H1 (cell line): ENCODE results near the gene TCEA2. TPM values are rescaled to one million over a fixed set of nuclear protein-coding genes. Genes with fewer than 3 reads are reported as not detected.
A peak's percentile ranks its signal among the peaks of the same experiment; 100 is the strongest.

Source experiments
- CTCF ChIA-PET: fragments of 300-600 bp; sonication (Branson Sonifier 250); formaldehyde crosslinking; loops from one replicate; lab custom pipeline; 2021; ENCODE audit not compliant: partially characterized antibody; lab: Charles Lee
- POLR2A ChIA-PET: fragments of 300-600 bp; sonication (Branson Sonifier 250); formaldehyde crosslinking; loops from one replicate; lab custom pipeline; 2021; ENCODE audit warnings: inconsistent platforms; ENCODE audit not compliant: partially characterized antibody; lab: Charles Lee
- DNase-seq, 2 experiments: peaks; one replicate each; pipeline versions ENCODE4 v3.0.0 to v3.0.0-alpha.2; 2010 to 2022; ENCODE audit warnings: low spot score in 2 of 2, low read depth in 1 of 2, mixed read lengths in 1 of 2
- FAIRE-seq: peaks from 2 replicates; lab custom pipeline; 2011; peaks lifted over from hg19 to GRCh38; lab: Jason Lieb, UNC
- H2AFZ ChIP-seq: 2 replicates; pipeline ENCODE4 v1.8.1; 2012; ENCODE audit warnings: low read length, inconsistent platforms
- H2AK5ac ChIP-seq: 2 replicates; pipeline ENCODE4 v1.6.1; 2013; ENCODE audit warnings: low read depth, low read length
- H2BK120ac ChIP-seq: replicated peaks from 2 replicates; pipeline ENCODE3; 2013; ENCODE audit warnings: low read depth, low read length, inconsistent platforms
- H2BK12ac ChIP-seq: 2 replicates; pipeline ENCODE4 v1.6.1; 2013; ENCODE audit warnings: low read depth, low read length
- H2BK15ac ChIP-seq: 2 replicates; pipeline ENCODE4 v1.6.1; 2013; ENCODE audit warnings: low read length
- H2BK20ac ChIP-seq: 2 replicates; pipeline ENCODE4 v1.6.1; 2013; ENCODE audit warnings: low read length
- H2BK5ac ChIP-seq: 2 replicates; pipeline ENCODE4 v1.6.1; 2013; ENCODE audit warnings: low read depth, low read length
- H3K14ac ChIP-seq: 2 replicates; pipeline ENCODE4 v1.6.1; 2013; ENCODE audit warnings: inconsistent platforms; ENCODE audit not compliant: insufficient read length
- H3K18ac ChIP-seq: 2 replicates; pipeline ENCODE4 v1.6.1; 2013; ENCODE audit warnings: low read length; ENCODE audit errors: extremely low read depth
- H3K23ac ChIP-seq: 2 replicates; pipeline ENCODE4 v1.6.1; 2013; ENCODE audit warnings: inconsistent platforms; ENCODE audit not compliant: insufficient read length
- H3K23me2 ChIP-seq: 2 replicates; pipeline ENCODE4 v1.6.1; 2013; ENCODE audit warnings: low read depth, low read length
- H3K27ac ChIP-seq: 2 replicates; pipeline ENCODE4 v1.6.1; 2011; ENCODE audit warnings: low read depth, low read length, inconsistent platforms
- H3K27me3 ChIP-seq, 4 experiments: replicated peaks in 1 of 4; 1 replicate in 1 of 4; 2 replicates in 3 of 4; pipeline versions ENCODE4 v1.6.1 to v1.8.1; 2011 to 2013; ENCODE audit warnings: low read length in 3 of 4, mild to moderate bottlenecking in 3 of 4, inconsistent platforms in 2 of 4, mixed read lengths in 2 of 4, moderate library complexity in 1 of 4; ENCODE audit not compliant: control insufficient read depth in 3 of 4, insufficient read depth in 3 of 4; ENCODE audit errors: extremely low read depth in 1 of 4
- H3K36me3 ChIP-seq, 4 experiments: 2 replicates each; pipeline versions ENCODE4 v1.6.1 to v1.8.1; 2011 to 2013; ENCODE audit warnings: mild to moderate bottlenecking in 4 of 4, low read length in 3 of 4, moderate library complexity in 2 of 4, control low read depth in 1 of 4, inconsistent platforms in 1 of 4; ENCODE audit not compliant: insufficient read depth in 4 of 4, control insufficient read depth in 2 of 4
- H3K4ac ChIP-seq: replicated peaks from 2 replicates; pipeline ENCODE3; 2013; ENCODE audit warnings: low read length, low read depth, mixed read lengths, inconsistent platforms; ENCODE audit not compliant: insufficient read length
- H3K4me1 ChIP-seq, 4 experiments: replicated peaks in 1 of 4; 1 replicate in 1 of 4; 2 replicates in 3 of 4; pipeline versions ENCODE4 v1.6.1 to v1.8.1; 2011 to 2013; ENCODE audit warnings: low read length in 3 of 4, inconsistent platforms in 2 of 4, mixed read lengths in 1 of 4; ENCODE audit not compliant: insufficient read depth in 4 of 4, control insufficient read depth in 3 of 4
- H3K4me2 ChIP-seq, 2 experiments: 2 replicates each; pipeline versions ENCODE4 v1.6.1 to v1.8.1; 2011 to 2013; ENCODE audit warnings: low read depth in 2 of 2, low read length in 2 of 2, control low read depth in 1 of 2, inconsistent platforms in 1 of 2, mild to moderate bottlenecking in 1 of 2; ENCODE audit not compliant: insufficient read depth in 1 of 2
- H3K4me3 ChIP-seq, 4 experiments: fragments of 200-600, 300-600 bp in 1 of 4; sonication (generic), shearing (Covaris generic), sonication (Bioruptor Twin) in 1 of 4; 2 replicates each; pipeline versions ENCODE4 v1.5.1 to v1.8.1; 2011 to 2016; ENCODE audit warnings: low read length in 4 of 4, low read depth in 3 of 4, control low read depth in 2 of 4, inconsistent platforms in 2 of 4, mild to moderate bottlenecking in 2 of 4, mixed read lengths in 1 of 4, moderate library complexity in 1 of 4; ENCODE audit not compliant: insufficient read depth in 2 of 4; ENCODE audit errors: extremely low read depth in 1 of 4
- H3K56ac ChIP-seq: replicated peaks from 2 replicates; pipeline ENCODE3; 2013; ENCODE audit warnings: low read depth, mild to moderate bottlenecking, mixed read lengths, low read length, inconsistent platforms; ENCODE audit not compliant: insufficient read length
- H3K79me1 ChIP-seq: 2 replicates; pipeline ENCODE4 v1.6.1; 2013; ENCODE audit warnings: low read depth, low read length, control low read depth
- H3K79me2 ChIP-seq, 2 experiments: 2 replicates each; pipeline versions ENCODE4 v1.6.1 to v1.8.1; 2012 to 2013; ENCODE audit warnings: low read length in 2 of 2, mild to moderate bottlenecking in 2 of 2, inconsistent platforms in 1 of 2; ENCODE audit not compliant: insufficient read depth in 2 of 2, control insufficient read depth in 1 of 2
- H3K9ac ChIP-seq, 4 experiments: replicated peaks in 1 of 4; 1 replicate in 1 of 4; 2 replicates in 3 of 4; pipeline versions ENCODE4 v1.6.1 to v1.8.1; 2011 to 2013; ENCODE audit warnings: low read depth in 3 of 4, low read length in 3 of 4, control low read depth in 2 of 4, mild to moderate bottlenecking in 2 of 4, moderate library complexity in 2 of 4, inconsistent platforms in 1 of 4; ENCODE audit errors: extremely low read depth in 1 of 4
- H3K9me3 ChIP-seq, 2 experiments: 2 replicates each; pipeline versions ENCODE4 v1.6.1 to v1.8.1; 2012 to 2013; ENCODE audit warnings: mild to moderate bottlenecking in 2 of 2, moderate library complexity in 2 of 2, control low read depth in 1 of 2, inconsistent platforms in 1 of 2, low read depth in 1 of 2, low read length in 1 of 2, mixed read lengths in 1 of 2; ENCODE audit not compliant: insufficient read depth in 2 of 2
- H4K20me1 ChIP-seq, 2 experiments: replicated peaks in 1 of 2; 2 replicates each; pipeline versions ENCODE3 to v1.8.1; 2011 to 2013; ENCODE audit warnings: inconsistent platforms in 2 of 2, low read length in 2 of 2, mild to moderate bottlenecking in 1 of 2; ENCODE audit not compliant: insufficient read depth in 2 of 2, control insufficient read depth in 1 of 2
- H4K5ac ChIP-seq: 2 replicates; pipeline ENCODE4 v1.6.1; 2013; ENCODE audit warnings: low read length, low read depth, mixed read lengths, inconsistent platforms; ENCODE audit not compliant: insufficient read length
- H4K8ac ChIP-seq: 2 replicates; pipeline ENCODE4 v1.8.0; 2013; ENCODE audit warnings: mild to moderate bottlenecking, moderate library complexity, low read length, inconsistent platforms; ENCODE audit not compliant: insufficient read depth; ENCODE audit errors: extremely low read depth
- H4K91ac ChIP-seq: replicated peaks from 2 replicates; pipeline ENCODE3; 2013; ENCODE audit warnings: low read length, mixed read lengths, inconsistent platforms; ENCODE audit not compliant: insufficient read length
- BACH1 ChIP-seq: IDR thresholded peaks from 2 replicates; pipeline ENCODE4 v1.6.1; 2012; ENCODE audit warnings: low read length, improper control_type of control experiment
- JUN ChIP-seq: IDR thresholded peaks from 2 replicates; pipeline ENCODE4 v1.6.1; 2011; ENCODE audit warnings: low read depth, mild to moderate bottlenecking, improper control_type of control experiment, low read length
- KDM1A ChIP-seq: fragments of 200-600, 300-600 bp; sonication (generic); IDR thresholded peaks from 2 replicates; pipeline ENCODE4 v1.7.1; 2016; ENCODE audit warnings: mild to moderate bottlenecking, low read length, borderline replicate concordance
- RNF2 ChIP-seq: fragments of 200-900, 300-1000 bp; sonication (generic); IDR thresholded peaks from 2 replicates; pipeline ENCODE4 v1.7.1; 2016; ENCODE audit warnings: borderline replicate concordance, low read depth, mild to moderate bottlenecking, antibody characterized with exemption, low read length; ENCODE audit not compliant: poor library complexity, severe bottlenecking; ENCODE audit errors: missing control alignments
- SIX5 ChIP-seq: IDR thresholded peaks from 2 replicates; pipeline ENCODE4 v1.6.1; 2011; ENCODE audit warnings: mild to moderate bottlenecking, low read depth, low read length
- SP2 ChIP-seq: IDR thresholded peaks from 2 replicates; pipeline ENCODE4 v1.6.1; 2012; ENCODE audit warnings: mild to moderate bottlenecking, low read length, inconsistent platforms
- TAF1 ChIP-seq: IDR thresholded peaks from 2 replicates; pipeline ENCODE4 v1.6.1; 2011; ENCODE audit warnings: mild to moderate bottlenecking, low read depth, low read length
- TEAD4 ChIP-seq: IDR thresholded peaks from 2 replicates; pipeline ENCODE4 v1.6.1; 2012; ENCODE audit warnings: low read depth, low read length, inconsistent platforms, mixed read lengths
- WGBS, 2 experiments: shearing (Covaris generic) in 1 of 2; methylation state at CpG; one replicate each; pipeline versions ENCODE4 v1.1.6 to v1.1.7; 2013 to 2015; ENCODE audit warnings: low lambda C conversion rate in 2 of 2, mixed read lengths in 2 of 2, inconsistent platforms in 1 of 2, low coverage in 1 of 2, missing lambda C conversion rate in 1 of 2; ENCODE audit not compliant: insufficient replicate concordance in 2 of 2, insufficient coverage in 1 of 2, insufficient read length in 1 of 2; ENCODE audit errors: extremely low coverage in 1 of 2, missing lambda C conversion rate in 1 of 2; 5-methylcytosine and 5-hydroxymethylcytosine counted together
- polyA plus RNA-seq, 7 experiments: library from polyadenylated mRNA; depleted of rRNA in 3 of 7; stranded (reverse) in 5 of 7; unstranded in 2 of 7; fragments of >200 nt in 5 of 7; fragments of 200-250 nt in 2 of 7; gene quantifications; 1 replicate in 5 of 7; 2 replicates in 1 of 7; 4 replicates in 1 of 7; pipeline versions ENCODE4 v1.2.1 to v1.2.3, GENCODE V29; 2011 to 2013; ENCODE audit warnings: missing spikeins in 2 of 7, mixed read lengths in 2 of 7
- total RNA-seq: library from RNA; stranded (reverse); fragmentation: NEBNext Ultra II Directional; extraction: Animal tissue kit (Norgen Biotek cat#: 25700); gene quantifications from 2 replicates; pipeline ENCODE4 v1.2.1, GENCODE V29; 2021

The TCEA2 gene
- total and polyA plus RNA-seq, 2 of the 8 experiments (the other 6 are each of a cell fraction or from before 2014, with no cell fraction given), result 41.4 to 42.3 TPM

DNA sequence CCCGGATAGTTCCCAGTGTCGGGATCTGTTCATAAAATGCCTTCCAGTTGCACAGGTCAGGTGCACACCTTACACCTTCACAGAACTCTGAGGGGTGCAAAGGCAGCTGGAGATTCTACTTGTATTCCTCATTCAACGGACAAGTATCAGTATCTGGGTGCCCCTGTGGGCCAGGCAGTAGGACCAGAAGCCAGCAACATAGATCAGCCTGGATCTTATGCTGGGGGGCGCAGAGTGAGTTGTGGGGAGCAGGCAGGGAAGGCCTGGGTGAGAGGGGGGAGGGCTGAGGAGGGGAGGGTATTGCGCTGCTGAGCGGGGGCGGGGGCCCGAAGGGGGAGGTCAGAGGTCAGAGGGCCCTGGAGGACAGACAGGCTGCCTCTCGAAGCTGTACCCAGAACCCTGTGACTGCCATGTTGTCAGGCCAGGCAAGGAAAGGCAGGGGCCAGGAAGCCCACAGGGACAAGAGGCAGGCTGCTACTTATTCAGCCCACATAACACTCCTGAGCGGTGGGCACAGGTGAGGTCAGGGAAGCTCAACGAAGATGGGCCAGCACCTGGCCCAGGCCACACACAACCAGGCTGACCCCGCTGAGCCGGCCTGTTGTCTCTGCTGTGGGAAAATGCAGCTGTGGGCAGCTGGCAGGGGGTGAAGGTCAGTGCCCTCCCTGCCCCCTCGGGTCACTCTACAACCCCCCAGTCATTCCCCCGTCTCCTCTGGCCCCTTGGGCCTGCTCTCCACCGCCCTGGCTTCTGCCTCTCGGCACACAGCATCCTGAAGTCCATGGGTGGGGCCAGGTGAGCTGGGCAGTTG lies 18.0 kb downstream of the TCEA2 start:
- H3K27ac ChIP-seq, result no peak overlapping the region
- TF ChIP-seq TAF1 (no peak), SP2 (no peak), SIX5 (no peak), JUN (no peak), KDM1A (no peak), TEAD4 (no peak), RNF2 (no peak), BACH1 (no peak)
- no peaks in the 10 kb centered on the region for H3K79me2 ChIP-seq
- H4K20me1 ChIP-seq, result no peaks in the 10 kb centered on the region
- no peak overlapping the region for H4K91ac ChIP-seq
- no peak overlapping the region; the same call in 1 of the 2 replicates for H4K8ac ChIP-seq
- H3K36me3 ChIP-seq, result no peaks in the 10 kb centered on the region
- H3K23me2 ChIP-seq, result peaks cover 22% of the 10 kb centered on the region; the same call in 1 of the 2 replicates
- POLR2A ChIA-PET, result interaction anchor here (0.7 to 4.6 kb wide), 6 partner anchors 11 to 141 kb away, joined by 3 to 27 read pairs (median 4); partner anchors contain the start of gene TCEA2
- H3K4me3 ChIP-seq, result 0 out of 8 replicates have a peak overlapping the region, but pooled peaks of 2 of the 4 experiments have one; percentile 75 to 79
- no peak overlapping the region for H3K14ac ChIP-seq
- peak overlapping the region in 1 of 2 experiments; percentile 78; a peak in 1 of 4 replicates for H3K4me2 ChIP-seq
- no peak overlapping the region for H2AFZ ChIP-seq
- no peaks in the 10 kb centered on the region for H3K79me1 ChIP-seq
- H3K9ac ChIP-seq, result no peak overlapping the region
- H2AK5ac ChIP-seq, result no peak overlapping the region
- no peaks in the 10 kb centered on the region for H3K9me3 ChIP-seq
- no peak for FAIRE-seq
- no peak overlapping the region for H2BK5ac ChIP-seq
- H3K18ac ChIP-seq, result no peak overlapping the region
- 95% methylated on average over 9 of the region's 17 CpGs; no CpG with 5 or more reads in 1 of the 2 experiments for WGBS, 2 experiments
- H2BK20ac ChIP-seq, result no peak overlapping the region
- DNase-seq, result no peak
- no peak overlapping the region for H3K23ac ChIP-seq
- H2BK120ac ChIP-seq, result no peak overlapping the region
- H3K4ac ChIP-seq, result peak overlapping the region; percentile 49
- H3K4me1 ChIP-seq, result peaks cover 0 to 38% (median 20%) of the 10 kb centered on the region in 4 experiments; a peak in 6 of 7 replicates
- CTCF ChIA-PET, result interaction anchor here (1.0 to 13.0 kb wide), 13 partner anchors 9 to 101 kb away, joined by 3 to 144 read pairs (median 6); partner anchors contain the start of genes PRPF6, SAMD10, SOX18 and TCEA2
- H2BK12ac ChIP-seq, result no peak overlapping the region
- H3K56ac ChIP-seq, result no peak overlapping the region
- no peak overlapping the region for H2BK15ac ChIP-seq
- peaks cover 6 to 52% (median 41%) of the 10 kb centered on the region in 4 experiments for H3K27me3 ChIP-seq
- H4K5ac ChIP-seq, result no peak overlapping the region
